HEK293T (cell line): ENCODE data around the gene ACSS3.

Experiments
- ARNT ChIP-seq: fragments of 450-650 bp; IDR thresholded peaks from 2 replicates; pipeline ENCODE4 v1.6.1; 2017; ENCODE audit warnings: mild to moderate bottlenecking
- ELF4 ChIP-seq: fragments of 450-650 bp; IDR thresholded peaks from 2 replicates; pipeline ENCODE4 v1.6.1; 2017; ENCODE audit warnings: antibody characterized with exemption
- FOXA1 ChIP-seq: fragments of 450-650 bp; IDR thresholded peaks from 2 replicates; pipeline ENCODE4 v1.6.1; 2016; ENCODE audit warnings: mild to moderate bottlenecking
- FOXM1 ChIP-seq: fragments of 450-650 bp; IDR thresholded peaks from 2 replicates; pipeline ENCODE4 v1.6.1; 2017; ENCODE audit warnings: mild to moderate bottlenecking, borderline replicate concordance
- HDGF ChIP-seq: fragments of 450-650 bp; IDR thresholded peaks from 2 replicates; pipeline ENCODE4 v1.6.1; 2017; ENCODE audit warnings: antibody characterized with exemption, borderline replicate concordance
- L3MBTL2 ChIP-seq: fragments of 450-650 bp; conservative IDR thresholded peaks from 2 replicates; pipeline ENCODE4 v1.6.1; 2016; ENCODE audit warnings: mild to moderate bottlenecking
- SP1 ChIP-seq: fragments of 450-650 bp; IDR thresholded peaks from 2 replicates; pipeline ENCODE4 v1.6.1; 2017
- SUZ12 ChIP-seq: fragments of 450-650 bp; IDR thresholded peaks from 2 replicates; pipeline ENCODE4 v1.6.1; 2016; ENCODE audit warnings: mild to moderate bottlenecking

- no peak for TF ChIP-seq HDGF
- no peak for TF ChIP-seq L3MBTL2
- TF ChIP-seq SP1: no peak
- TF ChIP-seq SUZ12: no peak
- no peak for TF ChIP-seq ELF4
- TF ChIP-seq ARNT: no peak
- no peak for TF ChIP-seq FOXA1
- TF ChIP-seq FOXM1: no peak
These were observed 217.4 kb downstream of the ACSS3 start for GRCh38 chr12:81295251-81295650.
